ENCODE data around the gene JTB.

Gene JTB

DNA sequence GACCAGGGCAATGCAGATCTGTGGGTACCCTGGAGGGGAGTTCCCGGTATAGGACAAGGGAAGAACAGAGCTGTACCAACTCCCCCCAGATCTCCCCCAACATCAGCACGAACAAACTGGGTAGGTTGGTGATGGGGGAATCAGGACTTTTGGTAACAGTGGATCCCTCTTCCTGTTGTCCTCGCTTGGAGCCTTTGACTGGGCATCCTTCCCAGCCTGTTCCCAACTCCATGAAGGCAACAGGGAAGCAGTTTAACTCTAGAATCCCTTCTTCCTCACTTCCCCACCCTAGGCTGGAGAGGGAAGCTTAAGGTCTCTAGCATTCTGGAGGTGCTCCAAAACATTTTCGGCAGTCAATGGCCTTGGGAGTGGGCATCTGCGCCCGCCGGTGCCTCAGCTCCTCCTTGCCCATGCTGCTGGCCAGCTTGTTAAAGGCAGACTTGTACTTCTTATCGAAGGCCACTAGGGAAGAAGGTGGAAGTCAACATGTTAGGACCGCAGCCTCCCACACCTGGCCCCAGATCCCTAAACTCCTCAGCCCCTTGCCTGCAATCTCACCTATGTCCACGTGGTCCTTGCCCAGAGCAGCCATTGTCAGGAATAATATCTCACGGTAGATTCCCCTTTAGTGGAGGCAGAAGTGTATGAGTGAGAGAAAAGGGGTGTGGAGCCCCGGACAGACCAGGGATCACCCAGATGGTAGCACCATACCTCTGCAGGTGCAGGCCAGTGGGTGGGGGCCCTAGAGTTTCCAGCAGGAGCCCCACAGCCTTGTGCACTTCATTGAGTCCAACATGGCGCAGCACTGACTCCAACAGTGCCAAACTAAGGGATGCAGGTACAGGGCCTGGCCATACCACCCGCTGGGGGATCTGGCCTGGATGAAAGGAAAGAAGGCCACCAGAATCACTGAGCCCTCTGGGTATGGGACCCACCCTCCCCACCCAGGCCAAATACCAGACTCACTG lies 47.2 kb downstream of the JTB start:
- DNase-seq, result no peak

GRCh38 chr1:153929426-153929825 lies 48.0 kb downstream of the JTB start:
- no peak for DNase-seq

GRCh38 chr1:153928791-153929341 lies 48.6 kb downstream of the JTB start:
- DNase-seq, result no peak

- no peak for DNase-seq
Measured at GRCh38 chr1:153928245-153928644, 49.2 kb downstream of the JTB start.

DNA sequence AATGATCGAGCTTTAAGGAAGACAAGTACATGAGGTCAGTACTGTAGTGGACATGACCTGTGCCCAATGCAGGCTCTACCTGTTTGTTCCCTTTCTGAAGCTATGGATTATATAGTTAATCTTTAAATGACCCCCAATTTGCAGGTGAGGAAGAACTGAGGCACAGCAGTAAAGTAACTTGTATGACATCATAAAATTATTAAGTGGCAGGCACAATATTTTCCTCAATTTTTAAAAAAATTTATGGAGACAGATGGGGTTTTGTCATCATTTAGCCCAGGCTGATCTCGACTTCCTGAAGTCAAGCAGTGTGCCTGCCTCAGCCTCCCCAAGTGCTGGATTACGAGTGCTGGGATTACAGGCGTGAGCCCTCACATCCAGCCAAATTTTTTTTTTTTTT lies 51.1 kb downstream of the JTB start:
- DNase-seq, result no peak
